DND-41 (cell line): ENCODE data around the gene PAX6.

Experiments used
- EZH2 ChIP-seq: IDR thresholded peaks from 3 replicates; pipeline ENCODE4 v1.6.1; 2012; ENCODE audit warnings: borderline replicate concordance, low read depth, mild to moderate bottlenecking, moderate library complexity, low read length, inconsistent platforms; ENCODE audit not compliant: severe bottlenecking
- TF ChIP-seq, protein P1 (sequence below): IDR thresholded peaks from 2 replicates; pipeline ENCODE4 v1.5.1; 2012; ENCODE audit warnings: borderline replicate concordance, low read length, moderate library complexity, mild to moderate bottlenecking; ENCODE audit not compliant: poor library complexity, severe bottlenecking; ENCODE audit errors: extremely low read depth

DNA sequence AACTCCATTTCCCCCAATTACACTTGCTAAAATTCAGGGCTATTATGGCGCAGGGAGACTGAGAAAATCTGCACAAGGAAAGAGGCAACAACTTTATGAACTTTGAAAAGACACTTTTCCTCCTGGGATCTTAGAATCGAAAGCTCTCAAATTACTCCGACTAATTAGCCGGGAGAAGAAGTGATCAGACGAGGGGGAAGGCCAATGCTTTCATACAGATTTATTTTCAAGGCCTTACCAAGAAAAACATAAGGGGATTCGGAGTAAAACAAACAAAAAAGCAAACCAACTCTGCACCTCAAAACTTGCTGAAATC, 1.6 kb downstream of the PAX6 start:
- TF ChIP-seq, protein P1, sequence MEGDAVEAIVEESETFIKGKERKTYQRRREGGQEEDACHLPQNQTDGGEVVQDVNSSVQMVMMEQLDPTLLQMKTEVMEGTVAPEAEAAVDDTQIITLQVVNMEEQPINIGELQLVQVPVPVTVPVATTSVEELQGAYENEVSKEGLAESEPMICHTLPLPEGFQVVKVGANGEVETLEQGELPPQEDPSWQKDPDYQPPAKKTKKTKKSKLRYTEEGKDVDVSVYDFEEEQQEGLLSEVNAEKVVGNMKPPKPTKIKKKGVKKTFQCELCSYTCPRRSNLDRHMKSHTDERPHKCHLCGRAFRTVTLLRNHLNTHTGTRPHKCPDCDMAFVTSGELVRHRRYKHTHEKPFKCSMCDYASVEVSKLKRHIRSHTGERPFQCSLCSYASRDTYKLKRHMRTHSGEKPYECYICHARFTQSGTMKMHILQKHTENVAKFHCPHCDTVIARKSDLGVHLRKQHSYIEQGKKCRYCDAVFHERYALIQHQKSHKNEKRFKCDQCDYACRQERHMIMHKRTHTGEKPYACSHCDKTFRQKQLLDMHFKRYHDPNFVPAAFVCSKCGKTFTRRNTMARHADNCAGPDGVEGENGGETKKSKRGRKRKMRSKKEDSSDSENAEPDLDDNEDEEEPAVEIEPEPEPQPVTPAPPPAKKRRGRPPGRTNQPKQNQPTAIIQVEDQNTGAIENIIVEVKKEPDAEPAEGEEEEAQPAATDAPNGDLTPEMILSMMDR, result no peak
- no peak for TF ChIP-seq EZH2
